HEK293T (cell line): ENCODE measurements around the gene NOP56.

Experiments
- ARNT ChIP-seq: fragments of 450-650 bp; IDR thresholded peaks from 2 replicates; pipeline ENCODE4 v1.6.1; 2017; ENCODE audit warnings: mild to moderate bottlenecking
- BHLHE40 ChIP-seq: fragments of 450-650 bp; IDR thresholded peaks from 2 replicates; pipeline ENCODE4 v1.6.1; 2016; ENCODE audit warnings: mild to moderate bottlenecking, moderate library complexity, borderline replicate concordance
- FOXA1 ChIP-seq: fragments of 450-650 bp; IDR thresholded peaks from 2 replicates; pipeline ENCODE4 v1.6.1; 2016; ENCODE audit warnings: mild to moderate bottlenecking
- FOXK2 ChIP-seq: fragments of 450-650 bp; IDR thresholded peaks from 2 replicates; pipeline ENCODE4 v1.6.1; 2016; ENCODE audit warnings: mild to moderate bottlenecking
- FOXM1 ChIP-seq: fragments of 450-650 bp; IDR thresholded peaks from 2 replicates; pipeline ENCODE4 v1.6.1; 2017; ENCODE audit warnings: mild to moderate bottlenecking, borderline replicate concordance
- HDGF ChIP-seq: fragments of 450-650 bp; IDR thresholded peaks from 2 replicates; pipeline ENCODE4 v1.6.1; 2017; ENCODE audit warnings: antibody characterized with exemption, borderline replicate concordance
- NFRKB ChIP-seq: fragments of 450-650 bp; IDR thresholded peaks from 2 replicates; pipeline ENCODE4 v1.6.1; 2016; ENCODE audit warnings: mild to moderate bottlenecking, moderate library complexity
- PKNOX1 ChIP-seq: fragments of 450-650 bp; IDR thresholded peaks from 2 replicates; pipeline ENCODE4 v1.6.1; 2016
- SP1 ChIP-seq: fragments of 450-650 bp; IDR thresholded peaks from 2 replicates; pipeline ENCODE4 v1.6.1; 2017
- SUZ12 ChIP-seq: fragments of 450-650 bp; IDR thresholded peaks from 2 replicates; pipeline ENCODE4 v1.6.1; 2016; ENCODE audit warnings: mild to moderate bottlenecking
- TARDBP ChIP-seq: fragments of 450-650 bp; IDR thresholded peaks from 2 replicates; pipeline ENCODE4 v1.6.1; 2016
- ZNF384 ChIP-seq: fragments of 450-650 bp; IDR thresholded peaks from 2 replicates; pipeline ENCODE4 v1.6.1; 2016

- TF ChIP-seq FOXA1 (no peak), BHLHE40 (no peak), FOXM1 (no peak), SP1 (no peak), SUZ12 (no peak), NFRKB (no peak), TARDBP (no peak), ARNT (no peak), HDGF (no peak), FOXK2 (no peak), ZNF384 (no peak), PKNOX1 (no peak)
Measured at GRCh38 chr20:2691127-2691526, 38.7 kb downstream of the NOP56 start.
